ENCODE measurements around the gene CRACDL. TPM values are rescaled to one million over a fixed set of nuclear protein-coding genes. Genes with fewer than 3 reads are reported as not detected.

The CRACDL gene
- total and polyA plus RNA-seq, 2 donors (not counting 1 experiment from before 2014, with no cell fraction given), result 0.25 TPM; not detected in 1

DNA sequence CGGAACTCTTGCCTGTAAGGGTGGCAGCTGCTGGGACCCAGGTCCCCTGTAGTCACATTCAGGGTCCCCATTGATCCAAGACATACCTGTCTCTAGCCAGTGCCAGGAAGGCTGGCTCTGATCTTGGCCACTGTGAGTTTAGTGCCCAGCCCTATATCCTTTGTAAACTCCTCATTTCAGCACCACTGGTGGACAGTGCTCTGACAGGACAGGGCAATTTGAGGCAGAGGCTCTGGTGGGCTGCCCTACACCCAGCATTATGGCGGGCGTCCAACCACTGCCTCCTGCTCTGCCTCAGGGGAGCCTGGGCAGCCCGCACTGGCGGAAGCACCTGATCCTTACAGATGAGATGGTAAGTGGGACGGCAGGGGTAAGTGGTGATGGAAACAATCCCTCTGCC, 149.8 kb downstream of the CRACDL start:
- H3K27ac ChIP-seq (ENCODE audit: low read length in 2 of 2), result no peak overlapping the region
- H3K9me3 ChIP-seq (ENCODE audit: control extremely low read depth in 1 of 3, control insufficient read depth in 2 of 3, insufficient read depth in 1 of 3, low read length in 2 of 3), result peaks cover 1 to 14% (median 8%) of the 10 kb centered on the region in 3 donors
- no peak overlapping the region for H3K4me3 Mint-ChIP-seq
- no peak for DNase-seq
- H3K4me3 ChIP-seq (ENCODE audit: control extremely low read depth in 1 of 5, extremely low read depth in 1 of 5, insufficient read depth in 1 of 5, low read depth in 2 of 5, low read length in 4 of 5), result no peak overlapping the region
- H4K20me1 ChIP-seq (ENCODE audit: control insufficient read depth, insufficient read depth, low read length, poor library complexity, severe bottlenecking), result no peaks in the 10 kb centered on the region
- peaks cover 8% of the 10 kb centered on the region for H3K9me3 Mint-ChIP-seq (ENCODE audit: insufficient read depth)
- ChIA-PET POLR2A (no interaction called here), CTCF (no interaction called here)
- no peak for ATAC-seq (ENCODE audit: low read depth)
- H3K4me1 ChIP-seq (ENCODE audit: control insufficient read depth in 2 of 2, insufficient read depth in 2 of 2, low read length in 2 of 2), result no peaks in the 10 kb centered on the region
- no peaks in the 10 kb centered on the region for H3K27me3 Mint-ChIP-seq
- no peaks in the 10 kb centered on the region for H3K27me3 ChIP-seq (replicated peaks in 1 of 4; ENCODE audit: control extremely low read depth in 1 of 4, control insufficient read depth in 3 of 4, insufficient read depth in 4 of 4, low read length in 3 of 4)
- TF ChIP-seq EZH2 (IDR thresholded peaks at IDR 0.05; ENCODE audit: borderline replicate concordance, insufficient read depth, low read depth, low read length, poor library complexity, severe bottlenecking) (no peak), CTCF (IDR thresholded peaks at IDR 0.05) (no peak)
- H3K36me3 ChIP-seq (replicated peaks in 1 of 2; ENCODE audit: control extremely low read depth in 1 of 2, control insufficient read depth in 1 of 2, extremely low read depth in 1 of 2, insufficient read depth in 2 of 2, low read length in 1 of 2), result no peaks in the 10 kb centered on the region
- H3K79me2 ChIP-seq (ENCODE audit: control insufficient read depth, insufficient read depth, low read length), result no peaks in the 10 kb centered on the region
- H3K4me2 ChIP-seq (replicated peaks; ENCODE audit: low read depth, low read length, poor library complexity, severe bottlenecking), result no peak overlapping the region
- 100% methylated on average over 1 of the region's 6 CpGs for WGBS (ENCODE audit: insufficient coverage)
- H3K4me1 Mint-ChIP-seq, result no peaks in the 10 kb centered on the region
- H3K27ac Mint-ChIP-seq, result no peak overlapping the region
- intact Hi-C loops (cut with micrococcal nuclease), result no loop called here
- H3K9ac ChIP-seq (ENCODE audit: low read length), result no peak overlapping the region
- H2AFZ ChIP-seq (ENCODE audit: insufficient read depth, low read depth, low read length, poor library complexity, severe bottlenecking), result no peak overlapping the region

DNA sequence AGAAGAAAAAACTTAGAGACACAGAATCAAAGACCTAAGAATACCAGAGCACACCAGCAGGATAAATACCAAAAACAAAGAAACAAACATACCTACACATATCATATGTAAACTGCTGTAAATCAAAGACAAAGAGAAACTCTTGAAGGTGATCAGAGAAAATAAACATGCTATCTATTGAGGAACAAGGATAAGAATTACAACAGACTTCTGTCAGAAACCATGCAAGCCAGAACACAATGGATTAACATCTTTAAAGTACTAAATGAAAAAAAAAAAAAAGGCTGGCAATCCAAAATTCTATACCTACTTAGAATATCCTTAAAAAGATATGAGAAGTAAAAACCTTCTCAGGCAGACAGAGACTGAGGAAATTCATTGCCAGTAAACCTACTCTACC, 153.5 kb downstream of the CRACDL start:
- H3K27ac Mint-ChIP-seq, result no peak overlapping the region
- H3K4me1 ChIP-seq (ENCODE audit: control insufficient read depth in 2 of 2, insufficient read depth in 2 of 2, low read length in 2 of 2), result no peaks in the 10 kb centered on the region
- POLR2A ChIA-PET, result no interaction called here

More for the DNA sequence above, 153.5 kb downstream of the CRACDL start:
- intact Hi-C loops (cut with micrococcal nuclease), result no loop called here
- Histone ChIP-seq H3K27ac (ENCODE audit: low read length in 2 of 2) (no peak overlapping the region), H3K36me3 (replicated peaks in 1 of 2; ENCODE audit: control extremely low read depth in 1 of 2, control insufficient read depth in 1 of 2, extremely low read depth in 1 of 2, insufficient read depth in 2 of 2, low read length in 1 of 2) (no peaks in the 10 kb centered on the region), H3K9me3 (ENCODE audit: control extremely low read depth in 1 of 3, control insufficient read depth in 2 of 3, insufficient read depth in 1 of 3, low read length in 2 of 3) (peaks cover 1 to 15% (median 15%) of the 10 kb centered on the region in 3 donors), H3K9ac (ENCODE audit: low read length) (no peak overlapping the region), H3K27me3 (replicated peaks in 1 of 4; ENCODE audit: control extremely low read depth in 1 of 4, control insufficient read depth in 3 of 4, insufficient read depth in 4 of 4, low read length in 3 of 4) (no peaks in the 10 kb centered on the region), H3K79me2 (ENCODE audit: control insufficient read depth, insufficient read depth, low read length) (no peaks in the 10 kb centered on the region), H3K4me3 (ENCODE audit: control extremely low read depth in 1 of 5, extremely low read depth in 1 of 5, insufficient read depth in 1 of 5, low read depth in 2 of 5, low read length in 4 of 5) (no peak overlapping the region), H4K20me1 (ENCODE audit: control insufficient read depth, insufficient read depth, low read length, poor library complexity, severe bottlenecking) (no peaks in the 10 kb centered on the region), H3K4me2 (replicated peaks; ENCODE audit: low read depth, low read length, poor library complexity, severe bottlenecking) (no peak overlapping the region), H2AFZ (ENCODE audit: insufficient read depth, low read depth, low read length, poor library complexity, severe bottlenecking) (no peak overlapping the region)
- TF ChIP-seq EZH2 (IDR thresholded peaks at IDR 0.05; ENCODE audit: borderline replicate concordance, insufficient read depth, low read depth, low read length, poor library complexity, severe bottlenecking) (no peak), CTCF (IDR thresholded peaks at IDR 0.05) (no peak)
- Mint-ChIP-seq H3K4me3 (no peak overlapping the region), H3K27me3 (no peaks in the 10 kb centered on the region), H3K4me1 (no peaks in the 10 kb centered on the region), H3K9me3 (ENCODE audit: insufficient read depth) (peaks cover 8% of the 10 kb centered on the region)
- ATAC-seq (ENCODE audit: low read depth), result no peak
- DNase-seq, result no peak
- CTCF ChIA-PET, result no interaction called here

Measured in B cell (primary cell).